ENCODE data around the gene AHSA1.

Gene AHSA1

GRCh38 chr14:77470224-77470870 lies 12.5 kb downstream of the AHSA1 start:
- TF ChIP-seq TAF1 (IDR thresholded peaks at IDR 0.05; ENCODE audit: low read depth) = no peak
- no peak for TF ChIP-seq YY1 (IDR thresholded peaks at IDR 0.05; ENCODE audit: low read depth)
- peak; percentile 47; the same call in 1 of the 2 replicates for TF ChIP-seq EP300 (IDR thresholded peaks at IDR 0.05; ENCODE audit: borderline replicate concordance)
- TF ChIP-seq USF1 (IDR thresholded peaks at IDR 0.05) = no peak
- TF ChIP-seq MAX (IDR thresholded peaks at IDR 0.05) = peak; percentile 37; the same call in 1 of the 2 replicates
- peak; percentile 26; the same call in 1 of the 2 replicates for TF ChIP-seq TCF12 (IDR thresholded peaks at IDR 0.05; ENCODE audit: low read depth)
- no peak for TF ChIP-seq ZBTB7A (IDR thresholded peaks at IDR 0.05; ENCODE audit: low read depth)
- TF ChIP-seq RAD21 (IDR thresholded peaks at IDR 0.05; ENCODE audit: low read depth) = no peak
- TF ChIP-seq NFIC (IDR thresholded peaks at IDR 0.05) = 0 out of 2 replicates have a peak, but pooled peaks have one; percentile 22
- no peak for TF ChIP-seq CREB1 (IDR thresholded peaks at IDR 0.05; ENCODE audit: low read depth)
- TF ChIP-seq FOXM1 (IDR thresholded peaks at IDR 0.05; ENCODE audit: borderline replicate concordance, low read depth) = no peak
- TF ChIP-seq CEBPB (IDR thresholded peaks at IDR 0.05) = no peak
- TF ChIP-seq EGR1 (IDR thresholded peaks at IDR 0.05) = no peak
- no peak for TF ChIP-seq REST (IDR thresholded peaks at IDR 0.05; ENCODE audit: low read depth)
- peak; percentile 47; the same call in 1 of the 2 replicates for TF ChIP-seq TEAD4 (IDR thresholded peaks at IDR 0.05)

GRCh38 chr14:77473921-77474320 lies 16.0 kb downstream of the AHSA1 start:
- TF ChIP-seq FOXM1 (IDR thresholded peaks at IDR 0.05; ENCODE audit: borderline replicate concordance, low read depth) (no peak), CREB1 (IDR thresholded peaks at IDR 0.05; ENCODE audit: low read depth) (no peak), RAD21 (IDR thresholded peaks at IDR 0.05; ENCODE audit: low read depth) (no peak), TCF12 (IDR thresholded peaks at IDR 0.05; ENCODE audit: low read depth) (no peak), TAF1 (IDR thresholded peaks at IDR 0.05; ENCODE audit: low read depth) (no peak), REST (IDR thresholded peaks at IDR 0.05; ENCODE audit: low read depth) (no peak), NFIC (IDR thresholded peaks at IDR 0.05) (no peak), MAX (IDR thresholded peaks at IDR 0.05) (no peak), CEBPB (IDR thresholded peaks at IDR 0.05) (no peak), YY1 (IDR thresholded peaks at IDR 0.05; ENCODE audit: low read depth) (no peak), EP300 (IDR thresholded peaks at IDR 0.05; ENCODE audit: borderline replicate concordance) (no peak), TEAD4 (IDR thresholded peaks at IDR 0.05) (no peak), ZBTB7A (IDR thresholded peaks at IDR 0.05; ENCODE audit: low read depth) (no peak), EGR1 (IDR thresholded peaks at IDR 0.05) (no peak), USF1 (IDR thresholded peaks at IDR 0.05) (no peak)

- no peak for TF ChIP-seq MAX (IDR thresholded peaks at IDR 0.05)
Measured at GRCh38 chr14:77474479-77475177, 16.7 kb downstream of the AHSA1 start.

- TF ChIP-seq NFIC (IDR thresholded peaks at IDR 0.05) (no peak), EGR1 (IDR thresholded peaks at IDR 0.05) (no peak), TEAD4 (IDR thresholded peaks at IDR 0.05) (no peak), TAF1 (IDR thresholded peaks at IDR 0.05; ENCODE audit: low read depth) (no peak), REST (IDR thresholded peaks at IDR 0.05; ENCODE audit: low read depth) (no peak), RAD21 (IDR thresholded peaks at IDR 0.05; ENCODE audit: low read depth) (no peak), CEBPB (IDR thresholded peaks at IDR 0.05) (no peak), ZBTB7A (IDR thresholded peaks at IDR 0.05; ENCODE audit: low read depth) (no peak), USF1 (IDR thresholded peaks at IDR 0.05) (no peak), CREB1 (IDR thresholded peaks at IDR 0.05; ENCODE audit: low read depth) (no peak), FOXM1 (IDR thresholded peaks at IDR 0.05; ENCODE audit: borderline replicate concordance, low read depth) (no peak), TCF12 (IDR thresholded peaks at IDR 0.05; ENCODE audit: low read depth) (no peak), MAX (IDR thresholded peaks at IDR 0.05) (no peak), EP300 (IDR thresholded peaks at IDR 0.05; ENCODE audit: borderline replicate concordance) (no peak), YY1 (IDR thresholded peaks at IDR 0.05; ENCODE audit: low read depth) (no peak)
Measured at GRCh38 chr14:77475432-77476115, 17.7 kb downstream of the AHSA1 start.
